Omental fat pad (tissue), 4 donors: ENCODE results near the gene SLC49A4. TPM values are rescaled to one million over a fixed set of nuclear protein-coding genes. Genes with fewer than 3 reads are reported as not detected.

Experiments
- ATAC-seq: fragments of 150-250 bp; one replicate; pipeline ENCODE4 v1.9.1; 2016; ENCODE audit warnings: mild to moderate bottlenecking, moderate library complexity; ENCODE audit not compliant: low FRiP score
- DNase-seq: peaks from one replicate; pipeline ENCODE4 v3.0.0-alpha.2; 2019; ENCODE audit warnings: low spot score
- total RNA-seq, 4 donors: library from RNA; depleted of rRNA; stranded (reverse); fragments of >200 nt; gene quantifications; one replicate each; pipeline ENCODE4 v1.1.0, GENCODE V29; 2016
- TF ChIP-seq, protein P1 (sequence below), 3 donors: fragments of 450-650 bp; IDR thresholded peaks; one replicate each; pipeline ENCODE4 v1.5.1; 2016 to 2017; ENCODE audit warnings: antibody characterized with exemption in 3 of 3, mild to moderate bottlenecking in 3 of 3, moderate library complexity in 2 of 3

Gene SLC49A4
- total RNA-seq, 4 donors from 2014 or later, result 14.2 to 21.2 (median 19.7) TPM

DNA sequence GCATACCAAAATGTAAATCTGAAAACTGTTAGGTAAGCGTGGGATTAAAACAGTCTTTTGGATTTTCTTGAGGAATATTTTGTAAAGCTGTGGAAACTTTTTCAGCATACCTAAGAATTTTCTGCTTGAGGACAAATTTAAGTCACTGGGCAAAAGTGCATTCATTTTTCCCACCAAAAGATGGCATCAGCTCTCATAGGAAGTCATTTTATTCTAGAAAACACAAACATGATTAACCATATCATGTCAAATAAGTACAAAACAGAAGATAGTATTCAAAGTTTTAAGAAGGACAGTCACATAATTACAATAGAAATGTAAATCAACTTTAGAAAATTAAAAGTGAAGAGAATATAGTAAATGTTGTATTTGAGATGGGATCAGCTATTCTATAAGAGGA, 63.5 kb downstream of the SLC49A4 start:
- ATAC-seq (no peak), DNase-seq (no peak)
- TF ChIP-seq, protein P1, sequence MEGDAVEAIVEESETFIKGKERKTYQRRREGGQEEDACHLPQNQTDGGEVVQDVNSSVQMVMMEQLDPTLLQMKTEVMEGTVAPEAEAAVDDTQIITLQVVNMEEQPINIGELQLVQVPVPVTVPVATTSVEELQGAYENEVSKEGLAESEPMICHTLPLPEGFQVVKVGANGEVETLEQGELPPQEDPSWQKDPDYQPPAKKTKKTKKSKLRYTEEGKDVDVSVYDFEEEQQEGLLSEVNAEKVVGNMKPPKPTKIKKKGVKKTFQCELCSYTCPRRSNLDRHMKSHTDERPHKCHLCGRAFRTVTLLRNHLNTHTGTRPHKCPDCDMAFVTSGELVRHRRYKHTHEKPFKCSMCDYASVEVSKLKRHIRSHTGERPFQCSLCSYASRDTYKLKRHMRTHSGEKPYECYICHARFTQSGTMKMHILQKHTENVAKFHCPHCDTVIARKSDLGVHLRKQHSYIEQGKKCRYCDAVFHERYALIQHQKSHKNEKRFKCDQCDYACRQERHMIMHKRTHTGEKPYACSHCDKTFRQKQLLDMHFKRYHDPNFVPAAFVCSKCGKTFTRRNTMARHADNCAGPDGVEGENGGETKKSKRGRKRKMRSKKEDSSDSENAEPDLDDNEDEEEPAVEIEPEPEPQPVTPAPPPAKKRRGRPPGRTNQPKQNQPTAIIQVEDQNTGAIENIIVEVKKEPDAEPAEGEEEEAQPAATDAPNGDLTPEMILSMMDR (IDR thresholded peaks at IDR 0.05), result no peak

DNA sequence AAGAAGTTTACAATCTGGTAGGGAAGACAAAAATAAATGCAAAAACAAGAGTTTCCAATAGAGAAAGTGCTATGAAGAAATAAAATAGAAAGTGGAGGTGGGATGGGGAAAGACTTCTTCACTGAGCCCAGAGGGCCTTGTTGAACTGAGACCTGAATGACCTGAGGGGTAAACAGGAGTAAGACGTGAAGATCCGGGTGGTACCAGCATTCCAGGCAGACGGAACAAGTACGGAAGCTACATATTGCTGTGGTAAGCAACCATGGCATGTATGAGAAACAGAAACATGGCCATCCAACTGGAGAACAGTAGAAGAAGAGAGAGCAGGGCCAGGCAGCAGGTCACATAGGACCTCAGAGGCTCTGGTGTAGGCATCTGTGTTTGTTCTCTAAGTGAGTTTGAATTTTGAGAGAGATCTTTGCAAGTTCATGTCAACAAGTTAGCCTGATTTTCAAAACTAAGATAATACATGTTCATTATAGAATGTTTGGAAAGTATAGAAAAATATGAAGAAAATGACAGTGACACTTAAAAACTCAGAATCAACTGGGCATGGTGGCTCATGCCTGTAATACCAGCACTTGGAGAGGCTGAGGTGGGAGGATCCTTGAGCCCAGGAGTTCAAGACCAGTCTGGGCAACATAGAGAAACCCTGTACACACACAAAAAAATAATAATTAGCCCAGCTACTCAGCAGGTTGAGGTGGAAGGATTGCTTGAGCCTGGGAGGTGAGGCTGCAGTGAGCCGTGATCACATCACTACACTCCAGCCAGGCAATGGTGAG, 64.3 kb downstream of the SLC49A4 start:
- TF ChIP-seq, protein P1 (IDR thresholded peaks at IDR 0.05), result no peak
- ATAC-seq, result no peak
- DNase-seq, result no peak

DNA sequence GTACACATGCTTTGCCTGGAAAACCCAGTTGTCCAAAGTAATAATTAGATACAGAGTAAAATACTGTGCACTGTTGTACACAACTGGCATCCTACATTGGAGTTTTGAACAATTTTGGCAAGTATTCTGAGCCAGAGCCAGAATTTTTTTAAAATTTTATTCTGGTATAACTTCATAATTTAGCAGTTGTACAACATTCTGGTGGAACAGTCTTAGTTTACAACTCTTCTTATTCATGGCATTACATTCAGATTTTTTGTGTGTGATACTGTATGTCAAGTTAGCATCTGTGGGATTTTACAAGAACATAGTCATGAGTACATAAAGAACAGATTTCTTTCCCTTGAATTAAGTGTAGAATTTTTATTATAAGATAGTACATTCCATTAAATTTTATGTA, 67.5 kb downstream of the SLC49A4 start:
- DNase-seq (no peak), ATAC-seq (no peak)
- TF ChIP-seq, protein P1 (IDR thresholded peaks at IDR 0.05), result no peak

DNA sequence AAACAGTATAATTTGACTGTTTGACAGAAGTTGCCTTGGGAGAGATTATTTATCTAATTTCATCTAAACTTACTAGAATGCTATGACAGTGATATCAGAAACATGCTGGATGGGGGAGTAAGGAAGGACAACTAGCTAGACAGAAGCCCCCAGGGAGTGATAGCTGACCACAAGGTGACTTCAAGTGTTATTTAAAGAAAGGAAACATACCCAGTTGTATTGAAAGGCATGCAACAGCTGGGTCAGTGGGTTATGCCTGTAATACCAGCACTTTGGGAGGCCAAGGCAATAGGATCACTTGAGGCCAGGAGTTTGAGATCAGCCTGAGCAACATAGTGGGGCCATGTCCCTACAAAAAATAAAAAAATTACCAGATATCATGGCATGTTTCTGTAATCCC, 69.6 kb downstream of the SLC49A4 start:
- TF ChIP-seq, protein P1 (IDR thresholded peaks at IDR 0.05), result no peak
- no peak for DNase-seq

DNA sequence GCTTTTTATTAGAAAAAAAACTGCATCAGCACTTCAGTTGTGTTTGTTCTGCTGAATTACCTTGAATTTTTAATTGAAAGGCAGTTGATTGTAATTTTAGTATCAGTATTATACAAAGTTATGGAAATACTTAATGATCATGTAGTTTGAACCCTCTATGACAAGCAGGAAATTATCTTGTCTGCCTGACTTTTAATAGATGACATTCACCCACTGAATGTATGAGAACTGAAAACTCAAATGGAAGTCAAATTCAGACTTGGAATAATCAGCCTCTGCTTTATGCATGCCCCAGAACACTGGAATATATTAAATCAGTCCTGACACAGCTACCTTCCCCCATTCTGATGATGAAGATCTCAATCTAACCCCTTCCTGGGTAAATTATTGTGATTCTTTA, 73.5 kb downstream of the SLC49A4 start:
- TF ChIP-seq, protein P1 (IDR thresholded peaks at IDR 0.05), result no peak
- no peak for DNase-seq
- ATAC-seq, result no peak

More for the DNA sequence above, 69.6 kb downstream of the SLC49A4 start:
- ATAC-seq, result no peak

DNA sequence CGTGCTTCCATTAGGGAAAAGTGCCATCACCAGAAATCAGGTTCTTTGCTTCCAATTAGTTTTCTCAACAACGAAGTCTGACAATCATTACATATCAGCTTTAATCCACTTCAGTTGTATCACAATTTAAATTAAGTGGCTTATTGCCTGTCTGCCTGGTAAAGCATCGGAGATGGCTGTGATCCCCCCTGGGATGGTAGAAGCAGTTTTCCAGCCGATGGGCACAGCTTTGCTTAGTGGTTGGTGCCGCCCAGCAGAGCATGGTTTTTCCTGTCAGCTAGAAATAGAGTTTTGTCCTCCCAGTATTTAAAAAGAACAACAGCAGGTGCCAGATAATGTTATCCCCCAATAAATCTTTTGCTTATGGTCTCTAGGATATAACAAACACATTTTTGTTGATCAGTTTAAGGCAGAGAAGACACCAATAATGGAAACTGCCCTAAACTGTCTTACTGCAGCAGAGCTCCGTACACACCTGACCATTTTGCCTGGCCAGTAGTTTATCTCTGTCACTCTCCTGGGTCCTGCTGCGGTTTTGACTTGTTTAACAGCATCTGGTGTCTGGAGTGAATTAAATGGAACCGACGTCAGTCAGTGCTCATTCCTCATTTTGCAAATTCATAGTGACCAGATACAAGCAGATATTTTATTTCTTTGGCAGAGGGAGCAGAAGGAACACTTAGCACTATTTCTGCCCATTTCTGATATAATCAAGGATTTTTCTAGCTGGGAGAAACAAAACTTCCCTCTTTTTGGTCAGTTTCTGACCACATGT, 79.1 kb downstream of the SLC49A4 start:
- ATAC-seq (no peak), DNase-seq (no peak)
- TF ChIP-seq, protein P1 (IDR thresholded peaks at IDR 0.05), result no peak
